Aortic smooth muscle cell (primary cell): ENCODE measurements around the gene UPF3A. TPM values are rescaled to one million over a fixed set of nuclear protein-coding genes. Genes with fewer than 3 reads are reported as not detected.

Experiments used
- total RNA-seq: library from RNA; depleted of rRNA; stranded (reverse); fragments of >200 nt; gene quantifications from 2 replicates; pipeline ENCODE4 v1.2.3, GENCODE V29; 2014

Gene UPF3A
- total RNA-seq = 22.1 and 22.8 TPM in 2 replicates

DNA sequence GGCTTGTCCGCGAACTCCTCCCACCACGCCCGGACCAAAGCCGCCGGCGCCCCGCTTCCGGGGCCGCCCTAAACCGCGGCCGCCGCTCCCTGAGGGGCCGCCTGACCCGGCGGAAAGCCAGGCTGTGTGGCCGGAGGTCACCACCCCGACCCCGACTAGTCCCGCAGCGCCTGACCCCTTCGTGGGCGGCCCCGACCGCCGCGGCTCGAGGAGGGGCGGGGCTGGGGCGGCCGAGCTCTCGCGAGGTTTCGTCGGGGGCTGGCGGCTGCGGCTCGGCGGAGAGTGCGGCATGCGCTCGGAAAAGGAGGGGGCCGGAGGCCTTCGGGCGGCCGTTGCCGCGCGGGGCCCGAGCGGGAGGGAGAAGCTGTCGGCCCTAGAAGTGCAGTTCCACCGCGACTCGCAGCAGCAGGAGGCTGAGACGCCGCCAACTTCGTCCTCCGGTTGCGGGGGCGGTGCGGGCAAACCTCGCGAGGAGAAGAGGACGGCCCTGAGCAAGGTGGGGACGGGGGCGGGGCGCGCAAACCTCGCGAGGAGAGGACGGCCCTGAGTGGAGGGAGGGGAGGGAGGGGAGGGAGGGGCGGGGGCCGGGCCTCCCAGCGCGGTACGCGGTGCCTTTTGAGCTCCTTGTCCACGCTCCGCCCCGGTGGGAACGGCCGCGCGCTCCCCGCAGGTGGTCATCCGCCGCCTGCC is at the start of gene UPF3A:
Gene UPF3A, plus strand, starts transcription at position 251 of the 690 bp plus-strand sequence. Its CDS starts 39 bp downstream, at position 290.

GRCh38 chr13:114234645-114235421 is 46.6 kb upstream of the UPF3A start, which contains the start of gene CDC16:
TSS of gene CDC16 (plus strand) at chr13:114234897. CDS start at chr13:114235085, 188 bp downstream.

GRCh38 chr13:114314074-114314912 is 32.9 kb downstream of the UPF3A start, which contains the start of gene CHAMP1:
TSS of gene CHAMP1 (plus strand) at chr13:114314503. CDS start at chr13:114323843, 9,340 bp downstream.

Other genes starting within 250 kb of the UPF3A start
- gene RASA3, start 149.0 kb upstream of the UPF3A start, total RNA-seq = 43.5 and 48.2 TPM in 2 replicates
- not detected in 2 replicates for gene CFAP97D2, start 102.3 kb upstream of the UPF3A start, total RNA-seq
- 43.1 and 50.4 TPM in 2 replicates for gene CDC16, start 46.7 kb upstream of the UPF3A start, total RNA-seq
- gene CHAMP1, start 32.9 kb downstream of the UPF3A start, total RNA-seq = 9.6 and 10.1 TPM in 2 replicates